Left lung (tissue), 10 donors: ENCODE measurements around the gene JUN. TPM values are rescaled to one million over a fixed set of nuclear protein-coding genes. Genes with fewer than 3 reads are reported as not detected.

Experiments used
- ATAC-seq: fragments of 200-7000 bp; cut with Tn5 transposase; one replicate; pipeline ENCODE4 v1.9.1; 2020; ENCODE audit warnings: moderate library complexity
- DNase-seq, 4 donors: peaks; one replicate each; pipeline ENCODE4 v3.0.0-alpha.2; 2013 to 2020
- H3K27ac ChIP-seq, 2 donors: fragments of 200-600 bp; sonication (generic) in 1 of 2; one replicate each; pipeline versions ENCODE4 v1.5.0 to v1.8.0; 2020 to 2021
- H3K27me3 ChIP-seq, 2 donors: fragments of 200-600 bp; sonication (generic) in 1 of 2; one replicate each; pipeline versions ENCODE4 v1.5.0 to v1.8.0; 2020 to 2021
- H3K36me3 ChIP-seq, 2 donors: fragments of 200-600 bp; sonication (generic) in 1 of 2; one replicate each; pipeline versions ENCODE4 v1.5.0 to v1.8.0; 2020 to 2021
- H3K4me1 ChIP-seq, 2 donors: fragments of 200-600 bp; one replicate each; pipeline ENCODE4 v1.8.0; 2021
- H3K4me3 ChIP-seq, 2 donors: fragments of 200-600 bp; sonication (generic) in 1 of 2; one replicate each; pipeline versions ENCODE4 v1.5.0 to v1.8.0; 2020 to 2021; ENCODE audit warnings: mild to moderate bottlenecking in 1 of 2
- H3K9me3 ChIP-seq, 2 donors: fragments of 200-600 bp; sonication (generic) in 1 of 2; one replicate each; pipeline versions ENCODE4 v1.5.0 to v1.8.0; 2020 to 2021
- CTCF ChIP-seq, 2 donors: fragments of 200-600 bp; sonication (generic) in 1 of 2; IDR thresholded peaks; one replicate each; pipeline versions ENCODE4 v1.5.0 to v1.8.0; 2021; ENCODE audit warnings: antibody characterized with exemption in 2 of 2
- intact Hi-C, 2 donors: fragments of 100-400 bp; cut with DNase I; formaldehyde crosslinking; loops; one replicate each; pipeline versions ENCODE4 v1.11.2 to v1.14.2; 2022
- polyA plus RNA-seq, 6 donors: library from polyadenylated mRNA; unstranded; fragments of 120-200 nt; gene quantifications; one replicate each; pipeline ENCODE4 v1.2.1, GENCODE V29; 2013; ENCODE audit not compliant: insufficient read length in 6 of 6
- total RNA-seq, 2 donors: library from RNA; stranded (reverse); fragmentation: NEBNext Ultra II Directional; extraction: Animal tissue kit (Norgen Biotek cat#: 25700); gene quantifications; one replicate each; pipeline ENCODE4 v1.2.1, GENCODE V29; 2021
- donor health status: DM: no; HTN: yes; CAD: no.
- donor health status: DM: no; HTN: no; CAD: no.

JUN gene
- total and polyA plus RNA-seq, 8 donors = 83.2 to 705 (median 174) TPM

- H3K27ac ChIP-seq = peak overlapping the region; percentile 97 to 100
- ATAC-seq (peak; percentile 2), DNase-seq (peak; percentile 45 to 92 (median 68))
- peaks cover 0 to 10% of the 10 kb centered on the region in 2 donors for H3K36me3 ChIP-seq
- peaks cover 0 to 57% of the 10 kb centered on the region in 2 donors for H3K27me3 ChIP-seq
- intact Hi-C loops = loop anchor here in 1 of 2 donors (5.0 to 10.0 kb wide), 2 partner anchors 122 to 515 kb away; partner anchors contain the start of gene FGGY
- no peaks in the 10 kb centered on the region for H3K9me3 ChIP-seq
- H3K4me1 ChIP-seq = peaks cover 20 to 39% of the 10 kb centered on the region in 2 donors
- no peak for TF ChIP-seq CTCF (IDR thresholded peaks at IDR 0.05)
- peak overlapping the region; percentile 61 to 80 for H3K4me3 ChIP-seq
Measured at GRCh38 chr1:58782178-58783089, 1.4 kb downstream of the JUN start.

GRCh38 chr1:58781541-58782177 lies 2.2 kb downstream of the JUN start:
- H3K36me3 ChIP-seq = peaks cover 0 to 10% of the 10 kb centered on the region in 2 donors
- H3K4me1 ChIP-seq = peaks cover 20 to 39% of the 10 kb centered on the region in 2 donors
- ATAC-seq = no peak
- peak overlapping the region; percentile 97 to 100 for H3K27ac ChIP-seq
- H3K4me3 ChIP-seq = peak overlapping the region; percentile 61 to 80
- DNase-seq = peak; percentile 61 to 88 (median 84)
- H3K9me3 ChIP-seq = no peaks in the 10 kb centered on the region
- peaks cover 0 to 54% of the 10 kb centered on the region in 2 donors for H3K27me3 ChIP-seq
- intact Hi-C loops = loop anchor here in 1 of 2 donors (5.0 to 10.0 kb wide), 2 partner anchors 123 to 516 kb away; partner anchors contain the start of gene FGGY
- peak in 1 of 2 donors; percentile 32 for TF ChIP-seq CTCF (IDR thresholded peaks at IDR 0.05)

GRCh38 chr1:58780836-58781452 lies 2.9 kb downstream of the JUN start:
- peak in 2 of 4 donors; percentile 59 to 77 for DNase-seq
- Histone ChIP-seq H3K27ac (peak overlapping the region; percentile 19 to 100), H3K4me1 (peaks cover 20 to 33% of the 10 kb centered on the region in 2 donors), H3K4me3 (peak overlapping the region; percentile 61 to 80), H3K27me3 (peaks cover 0 to 47% of the 10 kb centered on the region in 2 donors), H3K9me3 (no peaks in the 10 kb centered on the region), H3K36me3 (peaks cover 0 to 10% of the 10 kb centered on the region in 2 donors)
- intact Hi-C loops = loop anchor here in 1 of 2 donors (5.0 to 10.0 kb wide), 2 partner anchors 124 to 516 kb away; partner anchors contain the start of gene FGGY
- TF ChIP-seq CTCF (IDR thresholded peaks at IDR 0.05) = no peak
- ATAC-seq = no peak

GRCh38 chr1:58780411-58780810 lies 3.4 kb downstream of the JUN start:
- intact Hi-C loops = loop anchor here in 1 of 2 donors (5.0 to 10.0 kb wide), 2 partner anchors 124 to 517 kb away; partner anchors contain the start of gene FGGY
- ATAC-seq (no peak), DNase-seq (peak in 1 of 4 donors; percentile 62)
- Histone ChIP-seq H3K9me3 (no peaks in the 10 kb centered on the region), H3K27me3 (peaks cover 0 to 42% of the 10 kb centered on the region in 2 donors), H3K4me1 (peaks cover 18 to 28% of the 10 kb centered on the region in 2 donors), H3K36me3 (peaks cover 0 to 10% of the 10 kb centered on the region in 2 donors), H3K4me3 (peak overlapping the region; percentile 61 to 80), H3K27ac (peak overlapping the region; percentile 29 to 100)
- no peak for TF ChIP-seq CTCF (IDR thresholded peaks at IDR 0.05)
